ENCODE data around the gene LARP4. TPM values are rescaled to one million over a fixed set of nuclear protein-coding genes. Genes with fewer than 3 reads are reported as not detected.
"Not testable (repeated sequence)": the region's sequence is repeated elsewhere in the genome, so short reads cannot be mapped to it uniquely, and the experiment has no call there.

Gene LARP4
- total and polyA plus RNA-seq, 8 donors, result 6.2 to 38.5 (median 29.6) TPM

- ATAC-seq, result peak in 3 of 4 donors; percentile 26 to 64 (median 58)
- H3K4me1 ChIP-seq, result peaks cover 0 to 32% (median 0%) of the 10 kb centered on the region in 3 donors
- peak overlapping the region in 2 of 4 donors; percentile 32 to 41 for H3K27ac ChIP-seq
Measured at GRCh38 chr12:50517421-50518048, 116.8 kb downstream of the LARP4 start.

GRCh38 chr12:50518090-50518489 lies 117.4 kb downstream of the LARP4 start:
- Histone ChIP-seq H3K36me3 (no peaks in the 10 kb centered on the region), H3K27me3 (no peaks in the 10 kb centered on the region), H3K9me3 (no peaks in the 10 kb centered on the region), H3K4me1 (peaks cover 0 to 32% (median 0%) of the 10 kb centered on the region in 3 donors), H3K27ac (peak overlapping the region in 1 of 4 donors; percentile 41), H3K4me3 (no peak overlapping the region)
- intact Hi-C loops (cut with DNase I), result no loop called here
- ATAC-seq, result no peak
- 94% methylated on average over 11 of the region's 11 CpGs for WGBS, 2 donors
- no peak for TF ChIP-seq CTCF (IDR thresholded peaks at IDR 0.05)
- DNase-seq, result no peak
- no peak for FAIRE-seq

More at GRCh38 chr12:50517421-50518048, 116.8 kb downstream of the LARP4 start:
- Histone ChIP-seq H3K4me3 (no peak overlapping the region), H3K9me3 (no peaks in the 10 kb centered on the region), H3K27me3 (no peaks in the 10 kb centered on the region), H3K36me3 (no peaks in the 10 kb centered on the region)
- TF ChIP-seq CTCF (IDR thresholded peaks at IDR 0.05), result no peak
- DNase-seq (no peak), FAIRE-seq (no peak)
- 47 to 56% methylated on average over 3 of the region's 3 CpGs for WGBS, 2 donors
- intact Hi-C loops (cut with DNase I), result no loop called here

DNA sequence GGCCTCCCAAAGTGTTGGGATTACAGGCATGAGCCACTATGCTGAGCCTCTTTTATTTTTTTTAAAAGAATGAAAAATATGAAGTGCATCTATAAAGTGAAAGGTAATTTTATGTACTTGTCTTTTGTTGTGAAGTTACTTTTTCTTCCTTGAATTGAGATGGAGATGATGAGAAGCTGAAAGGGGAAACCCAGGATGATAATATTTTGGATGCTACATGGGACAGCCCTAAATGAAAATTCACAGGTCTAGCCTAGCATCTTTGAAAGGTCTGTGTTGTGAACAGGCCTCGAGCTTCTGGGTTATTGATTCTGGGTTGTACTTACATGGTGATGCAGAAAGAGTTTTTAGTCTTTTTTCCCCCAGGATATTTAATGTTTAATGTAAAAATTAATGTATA lies 118.7 kb downstream of the LARP4 start:
- H3K4me1 ChIP-seq, result peaks cover 0 to 30% (median 0%) of the 10 kb centered on the region in 3 donors
- no peak for ATAC-seq
- intact Hi-C loops (cut with DNase I), result no loop called here
- no peaks in the 10 kb centered on the region for H3K36me3 ChIP-seq
- no peak overlapping the region for H3K27ac ChIP-seq
- no peaks in the 10 kb centered on the region for H3K9me3 ChIP-seq
- no peak for DNase-seq
- WGBS, 2 donors, result 88 to 100% methylated on average over 1 of the region's 1 CpG
- H3K4me3 ChIP-seq, result no peak overlapping the region
- no peak for FAIRE-seq
- no peak for TF ChIP-seq CTCF (IDR thresholded peaks at IDR 0.05)
- no peaks in the 10 kb centered on the region for H3K27me3 ChIP-seq

- no peak for TF ChIP-seq CTCF (IDR thresholded peaks at IDR 0.05)
- intact Hi-C loops (cut with DNase I), result no loop called here
- WGBS, 2 donors, result 48 to 55% methylated on average over 8 of the region's 8 CpGs
- DNase-seq (no peak), ATAC-seq (peak in 3 of 4 donors; percentile 61 to 64 (median 61)), FAIRE-seq (no peak)
- Histone ChIP-seq H3K36me3 (no peaks in the 10 kb centered on the region), H3K27ac (peak overlapping the region in 3 of 4 donors; percentile 23 to 48 (median 44)), H3K9me3 (no peaks in the 10 kb centered on the region), H3K4me3 (no peak overlapping the region), H3K4me1 (peaks cover 0 to 24% (median under 1%) of the 10 kb centered on the region in 3 donors), H3K27me3 (no peaks in the 10 kb centered on the region)
Measured at GRCh38 chr12:50520416-50521207, 119.9 kb downstream of the LARP4 start.

DNA sequence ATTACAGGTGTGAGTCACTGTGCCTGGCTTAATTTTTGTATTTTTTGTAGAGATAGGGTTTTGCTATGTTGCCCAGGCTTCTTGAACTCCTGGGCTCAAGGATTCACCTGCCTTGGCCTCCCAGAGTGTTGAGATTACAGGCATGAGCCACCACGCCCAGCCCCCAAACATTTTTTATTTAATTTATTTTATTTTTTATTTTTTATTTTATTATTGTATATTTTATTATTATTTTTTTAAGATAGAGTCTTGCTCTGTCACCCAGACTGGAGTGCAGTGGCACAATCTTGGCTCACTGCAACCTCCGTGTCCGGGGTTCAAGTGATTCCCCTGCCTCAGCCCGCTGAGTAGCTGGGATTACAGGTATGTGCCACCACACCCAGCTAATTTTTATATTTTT lies 121.1 kb downstream of the LARP4 start:
- 94 to 99% methylated on average over 4 of the region's 4 CpGs for WGBS, 2 donors
- peaks cover 7 to 27% (median 10%) of the 10 kb centered on the region in 3 donors for H3K4me1 ChIP-seq
- H3K27ac ChIP-seq; DNase-seq; H3K27me3 ChIP-seq; ATAC-seq; H3K9me3 ChIP-seq; H3K36me3 ChIP-seq; FAIRE-seq; intact Hi-C loops (cut with DNase I); H3K4me3 ChIP-seq: not testable (repeated sequence)

All from pancreas (tissue), 10 donors.